HG02885 (cell line): Measurements from ENCODE around the gene IQCE.
"Not testable (repeated sequence)": the region's sequence is repeated elsewhere in the genome, so short reads cannot be mapped to it uniquely, and the experiment has no call there.

Source experiments
- ATAC-seq: cut with Tn5 transposase; IDR thresholded peaks from one replicate; pipeline ENCODE4 v1.9.1; 2021; ENCODE audit warnings: mild to moderate bottlenecking; ENCODE audit not compliant: unreplicated experiment, poor library complexity

Gene IQCE

DNA sequence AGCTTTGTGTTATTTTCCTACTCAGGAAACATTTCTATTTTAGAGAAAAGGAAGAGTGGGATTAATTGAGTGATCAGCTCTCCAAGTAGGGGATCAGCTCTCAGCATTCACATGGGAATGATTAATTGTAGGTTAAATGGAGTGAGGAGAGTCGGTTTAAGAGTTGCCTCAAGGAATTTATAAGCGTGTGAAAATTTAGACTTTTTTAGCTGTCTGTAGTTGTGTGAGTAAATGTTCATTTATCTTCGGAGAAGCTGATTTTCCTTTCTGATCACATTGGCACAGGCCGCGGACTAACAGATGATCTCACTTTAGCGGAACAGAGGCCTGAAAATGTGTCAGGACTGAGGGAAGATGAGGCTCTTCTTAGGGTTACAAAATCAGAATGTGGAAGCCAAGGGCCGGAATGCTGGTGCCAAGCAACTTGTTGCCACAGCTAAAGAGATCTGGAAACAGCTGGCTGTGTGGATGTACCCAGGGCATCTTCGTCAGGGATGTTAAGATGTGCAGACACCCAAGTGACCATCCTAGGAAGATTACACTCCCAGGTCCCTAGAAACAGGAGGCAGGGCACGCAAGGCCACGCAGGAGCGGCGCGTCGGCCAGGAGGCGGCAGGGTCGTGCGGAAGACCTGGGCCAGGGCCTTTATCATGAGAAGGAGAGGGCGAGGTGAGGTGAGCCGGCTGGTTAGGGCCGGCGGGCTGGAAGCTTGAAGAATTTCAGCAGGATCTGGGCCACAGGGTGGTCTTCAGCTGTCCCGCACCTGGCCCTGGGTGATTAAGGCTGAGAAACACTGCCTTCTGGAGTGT, 37.9 kb downstream of the IQCE start:
- no peak for ATAC-seq

DNA sequence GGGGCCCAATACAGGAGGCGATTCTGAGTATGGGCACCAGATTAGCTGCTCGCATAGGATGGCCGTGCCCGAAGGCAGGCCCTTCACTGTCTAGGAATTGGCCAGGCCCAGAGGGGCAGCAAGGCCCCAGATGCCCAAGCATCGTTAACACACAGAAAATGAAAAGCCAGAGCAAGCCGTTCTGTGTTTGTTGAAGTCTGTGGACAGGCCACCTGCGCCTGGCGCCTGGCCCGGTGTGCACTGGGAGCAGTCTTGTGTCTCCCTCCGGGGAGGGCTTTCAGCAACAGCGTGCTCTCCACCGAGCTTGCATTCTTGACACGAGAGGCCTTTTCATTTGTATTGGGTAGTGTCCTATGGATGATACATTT, 38.5 kb downstream of the IQCE start:
- ATAC-seq, result no peak

DNA sequence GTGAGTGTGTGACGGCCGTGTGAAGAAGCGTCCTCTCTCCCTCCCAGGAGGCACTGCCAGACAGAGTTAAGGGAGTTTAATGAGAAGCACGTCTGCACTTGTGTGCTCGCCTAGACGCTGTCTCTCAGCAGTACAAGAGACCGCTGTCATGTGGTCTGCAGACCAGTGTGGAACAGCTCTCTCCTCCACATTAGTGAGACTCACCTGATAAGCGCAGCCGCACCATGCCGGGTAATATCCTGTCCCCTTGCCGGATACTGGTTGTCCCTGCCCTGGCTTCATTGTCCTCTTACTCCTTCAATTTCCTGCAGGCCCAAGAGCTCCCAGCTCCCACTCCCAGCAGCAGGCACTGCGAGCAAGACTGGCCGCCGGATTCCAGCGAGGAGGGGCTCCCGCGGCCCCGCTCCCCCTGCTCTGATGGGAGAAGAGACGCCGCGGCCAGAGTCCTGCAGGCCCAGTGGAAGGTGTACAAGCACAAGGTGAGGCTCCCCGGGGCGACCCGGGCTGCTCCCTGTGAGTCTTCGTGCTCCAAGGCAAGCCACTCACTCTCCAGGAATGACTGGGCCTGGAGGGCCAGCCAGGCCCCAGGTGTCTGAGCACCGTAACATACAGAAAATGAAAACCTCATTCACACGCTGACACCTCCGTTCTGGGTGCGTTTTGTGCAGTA, 39.5 kb downstream of the IQCE start:
- no peak for ATAC-seq

DNA sequence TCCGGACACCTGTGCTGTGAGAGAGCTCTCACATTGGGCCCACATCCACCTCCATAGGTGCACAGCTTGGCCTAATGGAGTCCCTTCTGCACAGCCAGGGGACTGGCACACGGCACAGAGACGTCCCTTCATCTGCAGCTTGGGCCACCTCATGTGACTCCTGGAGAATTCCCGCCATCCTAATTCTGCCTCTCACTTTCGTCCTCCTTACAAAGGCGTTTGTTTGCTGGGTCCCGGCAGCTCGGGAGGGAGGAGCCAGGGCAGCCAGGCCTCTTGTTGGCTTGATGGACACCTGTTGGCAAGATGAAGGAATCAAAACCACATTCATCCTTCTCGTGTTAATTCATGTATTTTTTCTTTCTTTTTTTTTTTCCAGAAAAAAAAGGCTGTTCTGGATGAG, 42.3 kb downstream of the IQCE start:
- no peak for ATAC-seq

DNA sequence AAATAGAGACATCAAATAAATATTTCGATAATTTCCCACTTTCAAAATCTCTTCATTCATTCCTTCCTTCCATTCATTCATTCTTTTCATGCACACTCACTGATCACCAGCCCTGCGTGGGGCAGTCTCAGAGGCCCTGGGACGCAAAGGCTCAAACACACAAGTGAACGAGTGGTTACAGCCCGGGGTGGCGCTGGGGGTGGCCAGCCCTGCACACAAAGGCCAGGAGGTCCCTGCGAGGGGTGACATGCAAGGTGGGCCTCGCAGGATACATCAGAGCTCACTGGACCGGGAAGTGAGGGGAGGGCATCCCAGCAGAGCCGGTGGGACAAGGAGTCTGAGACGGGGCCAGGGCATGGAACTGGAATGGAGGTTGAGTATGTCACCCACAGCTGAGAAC, 43.1 kb downstream of the IQCE start:
- no peak for ATAC-seq

DNA sequence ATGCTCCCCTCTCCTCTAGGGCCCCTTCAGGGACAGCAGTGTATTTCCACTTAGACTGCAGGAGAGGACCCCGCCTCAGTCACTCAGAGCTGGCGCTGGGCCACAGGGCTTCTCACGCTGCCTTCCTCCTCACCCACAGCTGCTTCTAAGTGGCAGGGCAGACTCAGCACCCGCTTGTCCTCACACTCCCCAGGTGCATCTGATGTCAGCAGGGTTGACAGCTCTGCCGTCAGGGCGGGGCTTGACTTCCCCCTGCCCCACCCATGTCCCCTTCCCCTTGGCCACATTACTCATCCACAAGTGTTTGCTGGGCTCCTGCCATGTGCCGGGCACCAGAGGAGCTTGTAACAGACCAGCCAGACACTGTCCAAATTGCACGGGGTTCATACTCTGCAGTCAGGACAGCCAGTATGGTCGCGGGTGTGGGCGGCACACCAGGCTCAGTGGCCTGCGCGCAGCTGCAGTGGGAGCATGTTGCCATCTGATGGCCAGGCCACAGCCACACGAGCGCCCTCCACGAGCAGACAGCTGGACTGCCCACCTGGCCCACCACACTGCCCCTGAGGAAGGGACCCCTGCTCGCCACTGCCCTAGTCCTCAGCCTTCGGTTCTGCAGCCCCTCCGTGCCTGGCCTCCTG, 43.7 kb downstream of the IQCE start:
- ATAC-seq, result no peak

DNA sequence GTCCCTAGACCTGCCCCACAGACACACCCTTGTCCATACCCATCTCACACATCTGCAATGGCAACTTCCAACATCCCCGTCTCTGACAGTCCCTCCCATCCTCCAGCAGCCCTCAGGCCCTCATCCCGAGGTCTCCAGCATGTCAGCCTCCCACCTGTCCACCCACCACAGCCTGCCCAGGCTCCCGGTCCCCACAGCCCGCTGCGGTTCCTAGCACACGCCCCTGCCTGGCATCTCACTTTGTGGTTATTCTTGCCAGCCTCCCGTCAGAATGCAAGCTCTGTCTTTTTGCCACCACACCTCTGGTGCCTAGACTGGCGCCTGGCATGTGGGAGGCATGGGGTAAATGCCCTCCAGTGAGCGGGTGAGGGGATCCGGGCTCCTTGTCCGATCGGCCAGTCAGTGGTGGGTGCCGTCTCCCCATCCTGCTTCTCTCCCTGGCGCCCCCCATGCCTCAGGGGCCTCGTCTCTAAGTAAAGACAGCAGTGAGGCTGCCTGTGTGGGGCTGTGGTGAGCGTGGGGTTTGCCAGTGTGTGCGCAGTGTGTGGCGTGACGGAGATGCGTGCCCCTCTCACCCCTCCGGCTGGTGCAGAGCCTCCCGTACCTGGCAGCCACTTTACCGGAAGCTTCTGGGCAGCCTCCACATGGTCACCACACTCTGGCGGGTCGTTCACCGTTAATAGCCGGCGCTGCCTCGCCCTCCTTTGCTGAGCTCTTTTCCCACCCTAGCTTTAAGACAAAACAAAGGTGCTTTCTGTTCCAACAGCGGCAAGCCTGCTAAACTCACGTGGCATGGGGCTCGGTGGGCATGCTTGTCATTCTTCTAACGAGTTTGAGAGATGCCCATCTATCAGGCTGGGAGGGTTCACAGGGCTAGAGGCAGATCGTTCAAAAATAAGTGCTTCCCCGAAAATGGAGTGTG, 44.5 kb downstream of the IQCE start:
- ATAC-seq, result no peak

DNA sequence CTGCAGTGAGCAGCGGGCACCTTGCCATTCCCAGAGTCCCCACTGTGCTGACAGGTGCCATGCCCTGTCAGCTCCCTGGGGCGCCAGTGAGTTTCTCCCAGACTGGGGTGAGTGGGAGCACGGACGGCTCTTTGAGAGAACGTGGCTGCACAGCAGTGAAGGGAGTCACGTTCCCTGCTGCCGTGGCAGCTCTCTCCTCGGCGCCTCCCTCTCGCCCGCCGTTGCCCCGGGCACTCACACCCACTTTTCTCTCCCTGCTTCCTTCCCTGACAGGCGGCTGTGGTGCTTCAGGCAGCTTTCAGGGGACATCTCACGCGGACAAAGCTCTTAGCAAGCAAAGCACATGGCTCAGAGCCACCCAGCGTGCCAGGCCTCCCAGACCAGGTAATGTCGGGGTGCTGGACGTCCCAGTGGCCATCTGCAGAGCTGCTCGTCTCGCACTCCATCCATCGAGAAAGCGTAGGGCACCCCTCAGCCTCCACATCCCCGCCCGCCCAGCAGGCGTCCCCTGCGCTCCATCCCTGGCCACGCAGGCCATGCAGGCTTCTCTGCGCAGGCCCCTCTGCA, 45.9 kb downstream of the IQCE start:
- ATAC-seq, result no peak

DNA sequence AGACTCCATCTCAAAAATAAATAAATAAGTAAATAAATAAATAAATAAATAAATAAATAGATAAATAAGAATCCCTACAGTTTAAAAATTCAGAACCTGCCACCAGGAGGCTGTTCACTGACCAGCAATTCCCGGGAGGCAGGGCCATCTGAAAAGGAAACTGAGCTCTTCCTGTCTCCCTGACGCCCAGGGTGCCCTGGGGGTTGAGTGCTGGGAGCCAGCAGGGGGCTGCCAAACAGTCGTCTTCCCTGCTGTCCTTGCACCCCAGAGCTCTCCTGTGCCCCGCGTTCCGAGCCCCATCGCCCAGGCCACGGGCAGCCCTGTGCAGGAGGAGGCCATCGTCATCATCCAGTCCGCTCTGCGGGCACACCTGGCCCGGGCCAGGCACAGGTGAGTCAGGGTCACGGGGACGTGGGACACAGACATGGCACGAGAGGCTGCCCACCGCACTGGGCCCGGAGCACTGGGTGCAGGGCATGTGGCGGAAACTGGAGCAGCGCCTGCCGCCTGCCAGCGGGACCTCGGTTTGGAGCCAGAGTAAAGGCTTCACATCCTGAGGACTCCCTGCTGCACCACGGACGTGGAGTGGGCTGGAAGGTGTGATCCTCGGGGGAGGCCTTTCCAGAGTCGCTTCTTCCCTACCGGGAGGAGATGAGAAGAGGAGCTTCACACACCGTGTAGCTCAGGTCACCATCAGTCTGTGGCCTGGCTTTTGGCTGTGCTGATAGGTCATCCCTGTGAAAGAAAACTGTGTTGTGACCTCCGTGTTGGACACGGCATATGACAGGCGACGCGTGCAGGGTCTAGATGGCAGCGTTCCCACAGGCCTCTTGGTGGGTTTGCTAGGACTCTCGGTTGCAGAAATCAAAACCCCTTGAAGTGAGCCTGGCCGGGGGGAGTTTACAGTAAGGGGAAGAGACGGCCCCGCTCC, 47.1 kb downstream of the IQCE start:
- ATAC-seq, result no peak

DNA sequence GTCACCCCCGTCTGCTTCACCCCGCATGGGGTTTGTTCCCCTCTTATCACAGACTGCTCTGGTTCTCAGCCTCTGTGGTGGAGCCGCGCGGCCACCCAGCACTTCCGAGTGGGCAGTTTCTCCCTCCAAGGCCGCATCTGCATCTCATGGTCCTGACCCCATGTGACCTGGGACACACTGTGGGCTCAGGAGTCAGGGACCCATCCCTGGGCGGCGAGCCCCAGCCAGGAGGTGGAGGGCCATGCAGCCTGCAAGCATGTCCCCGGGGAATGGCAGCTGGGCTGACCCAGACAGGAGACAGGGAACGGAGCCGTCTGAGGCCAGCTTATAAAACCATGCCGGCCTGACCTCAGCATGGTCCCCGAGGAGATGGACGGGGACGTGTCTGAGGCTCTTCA, 47.8 kb downstream of the IQCE start:
- no peak for ATAC-seq

DNA sequence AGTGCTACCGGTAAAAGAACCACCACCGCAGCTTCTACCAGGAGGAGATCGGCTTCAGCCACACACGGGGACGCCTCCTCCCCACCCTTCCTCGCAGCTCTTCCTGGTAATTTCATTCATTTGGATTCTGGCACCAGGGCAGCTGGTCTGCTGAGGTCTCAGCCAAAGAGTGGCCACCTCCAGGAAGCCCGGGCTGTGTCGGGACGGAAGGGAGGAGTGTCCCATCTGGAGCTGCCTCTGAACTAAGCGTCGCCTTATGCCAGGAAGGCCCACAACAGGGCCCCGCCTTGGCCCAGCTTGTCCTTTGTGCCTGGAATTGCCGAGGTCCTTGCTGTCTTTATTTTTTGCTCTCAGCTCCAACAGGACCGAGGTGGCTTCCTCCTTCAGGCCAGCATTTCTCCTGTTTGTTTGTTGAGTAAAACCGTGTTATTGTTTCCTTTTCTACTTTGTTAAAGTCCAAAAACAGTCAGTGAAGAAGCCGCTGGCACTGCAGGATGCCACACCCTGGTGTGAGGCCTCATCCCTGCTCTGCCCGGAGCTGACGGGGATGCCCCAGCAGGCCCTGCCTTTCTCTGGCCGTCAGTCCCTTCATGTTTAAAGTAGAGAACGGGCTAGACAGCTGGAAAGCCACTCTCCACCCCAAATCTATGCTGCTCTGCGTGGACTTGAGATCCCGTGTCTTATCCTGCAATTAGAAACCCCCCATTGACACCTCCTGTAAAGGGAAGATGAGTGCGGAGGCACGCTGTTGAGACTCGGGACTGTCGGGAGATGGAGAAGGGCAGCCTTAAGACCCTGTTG, 48.5 kb downstream of the IQCE start:
- no peak for ATAC-seq

DNA sequence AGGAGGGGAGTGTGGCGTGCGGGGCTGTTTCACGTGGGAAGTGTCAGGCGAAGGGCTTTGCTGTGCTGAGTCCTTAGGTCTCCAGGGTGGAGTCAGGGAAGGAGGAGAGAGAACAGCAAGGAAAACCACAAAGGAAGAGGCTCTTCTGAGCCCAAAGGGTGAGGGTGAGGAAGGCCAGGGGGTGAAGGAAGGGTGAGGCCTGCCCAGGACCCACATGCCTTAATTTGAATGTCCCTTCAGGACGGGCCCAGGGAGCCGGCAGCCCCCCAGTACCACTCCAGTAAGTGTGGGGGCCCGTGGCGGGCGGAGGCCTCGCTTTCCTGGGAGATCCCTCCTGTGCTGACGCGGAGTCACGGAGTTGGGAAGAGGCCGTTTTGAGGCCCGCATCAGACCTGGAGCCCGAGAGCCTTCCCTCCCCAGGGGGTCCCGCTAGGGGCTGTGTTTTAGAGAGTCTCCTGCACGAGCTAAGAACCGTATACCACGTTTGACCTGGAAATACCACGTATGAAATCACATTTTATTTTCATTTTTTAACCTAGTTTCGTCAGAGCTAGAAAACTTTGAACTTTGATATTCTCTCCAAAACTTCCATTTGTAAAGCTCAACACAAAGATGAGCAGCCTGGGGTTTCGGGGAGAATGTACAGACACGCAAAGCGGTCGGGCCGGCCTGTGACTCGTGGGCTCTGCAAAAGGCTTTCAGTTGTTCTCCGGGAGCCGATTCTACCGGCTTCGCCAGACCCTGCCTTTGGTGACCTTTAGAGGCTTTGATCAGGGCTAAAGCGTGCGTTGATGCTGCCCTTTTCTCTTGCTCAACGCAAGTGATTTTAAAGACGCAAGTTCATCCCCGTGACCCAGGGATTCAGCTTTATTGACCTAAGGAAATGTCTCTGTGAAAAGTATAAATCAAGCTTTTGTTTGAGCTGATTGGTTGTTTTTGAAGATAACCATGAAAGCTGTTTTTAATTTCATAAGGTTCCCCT, 49.4 kb downstream of the IQCE start:
- ATAC-seq, result no peak

DNA sequence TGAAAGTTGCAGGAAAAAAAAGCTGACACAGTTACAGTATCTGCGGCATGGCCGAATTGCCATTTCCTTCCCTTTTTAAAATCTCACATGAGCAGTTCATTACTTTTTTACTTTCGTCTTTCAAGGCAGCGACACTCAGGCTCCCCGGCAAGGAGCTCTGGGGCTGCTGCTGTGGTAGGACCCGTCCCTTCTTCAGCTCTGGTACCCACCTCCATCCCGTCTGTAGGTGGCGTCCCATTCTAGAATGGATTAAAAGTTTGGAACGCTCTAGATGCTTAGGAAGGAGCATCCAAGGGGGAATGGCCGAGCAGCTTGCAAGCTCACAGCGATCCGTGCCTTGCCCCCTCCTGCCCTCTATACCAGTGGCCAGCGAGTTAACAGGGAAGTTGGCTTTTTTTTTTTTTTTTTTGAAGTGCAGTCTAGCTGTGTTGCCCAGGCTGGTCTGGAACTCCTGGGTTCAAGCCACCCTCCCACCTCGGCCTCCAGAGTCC, 50.2 kb downstream of the IQCE start:
- no peak for ATAC-seq

DNA sequence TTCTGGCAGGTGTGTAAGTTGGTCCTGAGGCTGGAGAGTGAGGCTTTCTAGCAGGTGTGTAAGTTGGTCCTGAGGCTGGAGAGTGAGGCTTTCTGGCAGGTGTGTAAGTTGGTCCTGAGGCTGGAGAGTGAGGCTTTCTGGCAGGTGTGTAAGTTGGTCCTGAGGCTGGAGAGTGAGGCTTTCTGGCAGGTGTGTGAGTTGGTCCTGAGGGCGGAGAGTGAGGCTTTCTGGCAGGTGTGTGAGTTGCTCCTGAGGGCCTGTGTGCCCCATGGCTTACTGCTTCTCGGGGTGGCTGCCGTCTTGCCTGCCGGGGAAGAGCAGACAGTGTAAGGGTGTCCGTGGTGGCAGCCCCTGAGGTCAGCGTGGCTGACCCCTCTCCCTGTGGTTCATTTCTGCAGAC, 50.9 kb downstream of the IQCE start:
- ATAC-seq, result not testable (repeated sequence)

DNA sequence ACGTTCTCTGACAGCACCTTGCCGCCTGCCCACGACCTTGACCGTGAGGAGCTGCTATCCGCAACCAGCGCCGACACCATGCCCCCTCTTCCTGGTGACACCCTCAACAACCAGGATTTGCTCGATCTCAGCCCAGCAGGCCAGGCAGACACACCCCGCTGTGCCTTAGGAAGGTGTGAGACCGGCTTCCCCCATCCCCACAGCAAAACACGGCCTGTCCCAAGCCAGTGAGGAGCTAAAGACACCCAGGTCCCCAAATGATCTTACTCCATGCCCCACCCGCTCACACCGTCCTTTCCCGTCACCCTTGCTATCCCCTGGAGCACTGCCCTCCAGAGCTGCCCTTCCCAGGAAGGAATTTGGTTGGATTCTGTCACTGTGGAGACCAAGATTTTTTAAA, 51.7 kb downstream of the IQCE start:
- ATAC-seq, result no peak

DNA sequence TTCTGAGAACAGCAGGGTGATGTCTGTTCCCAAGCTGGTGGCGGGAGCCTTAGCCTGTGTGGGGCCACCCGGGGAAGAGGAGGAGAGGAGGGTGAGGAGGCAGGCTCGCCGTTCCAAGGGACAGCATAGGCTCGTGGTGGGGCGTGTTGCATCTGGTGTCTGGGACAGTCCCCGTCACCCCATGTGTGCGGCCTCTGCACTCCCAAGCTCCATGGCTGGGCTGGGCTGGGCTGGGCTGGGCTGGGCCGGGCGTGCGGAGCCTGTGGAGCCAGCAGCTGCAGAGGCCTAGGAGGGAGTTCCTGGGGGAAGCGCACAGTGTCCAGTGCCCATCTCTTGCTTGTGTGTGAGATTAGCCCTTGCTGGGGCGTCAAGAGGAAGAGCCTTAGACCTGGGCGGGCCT, 52.1 kb downstream of the IQCE start:
- ATAC-seq, result no peak

DNA sequence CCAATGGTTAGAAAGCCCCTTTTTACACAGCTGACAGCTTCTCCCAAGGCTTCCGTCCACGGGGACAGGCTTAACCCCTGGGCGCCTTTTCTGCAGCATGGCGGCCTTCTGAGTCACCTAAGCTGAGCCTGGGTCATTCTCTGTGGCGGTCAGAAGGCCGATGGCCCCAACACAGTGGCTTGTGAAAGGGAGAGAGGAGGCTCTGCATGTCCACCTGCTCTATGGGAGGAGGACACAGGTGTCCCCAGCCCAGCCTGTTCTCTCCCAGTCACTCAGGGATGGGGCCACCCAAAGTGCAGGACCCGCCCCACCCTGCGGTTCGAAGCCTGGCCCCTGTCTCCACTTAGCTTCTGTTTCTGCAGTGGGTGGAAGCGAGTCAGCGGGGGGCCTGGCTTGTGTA, 52.6 kb downstream of the IQCE start:
- no peak for ATAC-seq
